ENCODE measurements around the gene GID8.

GRCh38 chr20:62961799-62962198, 23.9 kb downstream of the GID8 start:
- TF ChIP-seq CTCF (IDR thresholded peaks at IDR 0.05) = no peak
- TF ChIP-seq POLR2A (IDR thresholded peaks at IDR 0.05) = no peak
